T-helper 1 cell treated with Interleukin-12 subunit alpha and Interleukin-12 subunit beta and Interleukin-4 antibody, amounts not matched to agents 30 ng/mL and 1 ng/mL, for 36 hours (primary cell): ENCODE results near the gene PDCD4. TPM values are rescaled to one million over a fixed set of nuclear protein-coding genes. Genes with fewer than 3 reads are reported as not detected.

ENCODE experiments used
- intact Hi-C: fragments of 100-400 bp; cut with micrococcal nuclease; formaldehyde crosslinking; loops from one replicate; pipeline ENCODE4 v1.15.1; 2024
- total RNA-seq: library from RNA; stranded (reverse); gene quantifications from 2 replicates; pipeline ENCODE4 v1.2.3, GENCODE V29; 2022

Gene PDCD4
- total RNA-seq, 1 donor from 2014 or later = 89.9 TPM

DNA sequence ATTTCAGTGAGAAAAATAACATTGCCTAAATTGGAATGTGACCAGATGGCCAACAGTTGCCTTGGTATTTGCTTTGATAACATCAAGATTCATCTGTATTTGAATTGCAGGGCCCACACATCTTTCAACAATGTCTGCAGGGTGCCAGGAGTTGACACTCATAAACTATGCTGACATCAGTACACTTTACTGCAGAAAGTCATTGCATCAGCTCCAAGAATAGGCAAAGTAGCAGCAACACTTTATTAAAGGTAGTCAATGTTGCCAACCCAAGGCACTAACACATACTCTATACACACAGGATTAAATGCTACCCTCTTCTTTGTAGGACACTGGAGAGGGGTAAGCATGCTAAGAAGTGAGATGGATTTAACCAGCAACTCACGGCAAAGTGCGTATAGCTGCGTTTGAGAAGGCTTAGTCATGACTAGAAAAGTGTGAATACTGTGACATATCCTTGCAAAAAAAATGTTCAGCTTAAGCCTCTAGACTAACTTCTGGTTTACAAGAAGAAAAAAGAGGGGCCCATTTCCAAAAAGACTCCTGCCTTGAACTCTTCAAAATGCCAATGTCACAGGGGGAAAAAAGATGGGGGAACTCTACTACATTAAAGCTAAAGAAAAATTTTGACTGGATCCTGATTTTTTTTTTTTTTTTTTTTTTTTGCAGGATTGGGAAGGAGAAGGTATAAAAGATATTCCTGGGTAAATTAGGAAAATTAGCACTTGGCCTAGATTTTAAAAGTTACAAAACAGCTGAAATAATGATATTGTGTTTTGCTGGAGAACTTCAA, 45.0 kb downstream of the PDCD4 start:
- intact Hi-C loops = loop anchor here (5.0 kb wide), 1 partner anchor 994 kb away; the partner anchor contains the start of gene XPNPEP1

DNA sequence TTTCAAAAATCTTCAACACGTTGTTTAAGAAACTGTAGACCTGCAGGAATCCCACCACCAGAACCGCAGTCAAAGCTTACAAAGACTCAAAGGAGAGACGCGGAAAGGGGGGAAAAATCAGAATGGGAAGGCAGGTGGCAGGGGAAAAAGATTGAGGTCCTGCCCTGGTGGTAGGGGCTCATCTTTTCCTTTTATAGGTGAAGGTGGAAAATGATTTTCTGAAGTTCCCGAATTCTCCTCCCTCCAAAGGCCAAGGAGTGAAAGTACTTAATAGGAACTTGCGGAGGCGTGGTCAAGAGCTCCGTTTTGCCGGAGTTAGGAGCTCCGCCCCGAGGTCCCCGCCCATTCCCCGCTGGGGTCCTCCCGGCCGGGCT, 46.5 kb downstream of the PDCD4 start:
- intact Hi-C loops = loop anchor here (1.0 to 5.0 kb wide), 7 partner anchors 25 to 1457 kb away; partner anchors contain the start of genes ACSL5, GPAM and XPNPEP1

DNA sequence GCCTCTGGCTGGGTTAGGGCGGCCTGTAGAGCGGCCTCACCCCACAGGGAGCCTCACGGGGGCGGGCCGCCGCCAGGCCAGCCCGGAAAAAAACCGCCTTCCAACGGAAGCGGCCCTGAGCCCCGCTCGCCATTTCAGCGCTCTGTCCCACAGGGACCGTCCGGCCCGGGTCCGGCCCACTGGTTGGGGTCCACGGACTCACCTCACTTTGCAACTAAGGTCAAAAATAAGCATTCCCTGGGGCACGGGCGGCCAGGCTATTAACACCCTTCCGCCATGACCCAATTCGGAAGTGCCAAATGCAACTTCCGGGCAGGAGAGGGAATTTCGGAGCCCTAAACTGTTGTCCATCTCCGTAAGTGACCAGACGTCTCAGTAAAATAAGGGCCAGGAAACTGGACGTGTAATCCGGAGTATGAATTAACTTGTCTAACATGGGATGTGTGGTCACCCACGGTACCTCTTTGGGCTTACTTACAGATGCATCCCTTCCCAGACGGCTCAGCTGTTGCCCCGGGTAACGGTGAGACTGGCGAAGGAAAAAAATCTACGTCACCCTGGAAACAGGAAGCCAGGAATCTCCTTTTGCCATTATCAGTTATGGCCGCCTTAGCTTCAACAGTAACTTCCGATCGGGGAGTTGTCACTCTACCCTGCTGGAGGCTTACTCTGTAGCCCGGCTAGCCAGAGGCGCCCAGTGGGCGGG, 47.1 kb downstream of the PDCD4 start, which contains the start of gene BBIP1:
Gene BBIP1, minus strand, starts transcription at position 538 of the 706 bp plus-strand sequence. CDS start 1,023 bp downstream, outside the sequence.
- intact Hi-C loops = loop anchor here (1.0 to 5.0 kb wide), 21 partner anchors 25 to 1456 kb away; partner anchors contain the start of genes ACSL5, ADD3, DUSP5 and GPAM

DNA sequence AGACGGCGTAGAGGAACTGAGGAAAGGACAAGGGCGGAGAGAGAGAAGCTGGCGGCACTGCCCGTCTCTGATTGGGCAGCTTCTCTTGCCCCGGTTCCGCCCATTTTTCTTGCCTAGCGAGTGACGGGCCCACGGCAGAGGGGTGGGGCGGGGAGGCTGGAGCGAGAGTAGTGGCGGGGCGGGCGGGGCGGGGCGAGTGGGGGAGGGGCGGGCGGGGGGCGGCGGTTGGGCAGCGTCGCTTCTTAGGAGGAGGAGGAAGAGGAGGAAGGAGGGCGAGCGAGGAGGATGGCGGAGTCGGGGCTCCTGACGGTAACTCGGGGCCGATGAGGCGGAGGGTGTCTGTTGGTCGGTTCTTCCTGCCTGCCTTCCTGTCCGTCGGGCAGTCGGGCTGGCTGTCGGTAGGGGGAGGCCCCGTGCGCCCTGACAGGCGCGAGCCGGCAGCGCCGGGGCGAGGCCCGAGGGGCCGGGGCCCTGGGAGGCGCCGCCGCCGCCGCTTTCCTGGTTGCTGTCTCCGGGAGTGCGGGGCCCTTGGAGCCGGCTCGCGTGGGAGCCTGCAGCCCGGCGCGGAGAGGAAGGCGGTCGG, 47.7 kb downstream of the PDCD4 start, which contains the start of gene SHOC2:
Gene SHOC2, plus strand, starts transcription at position 256 of the 583 bp plus-strand sequence. CDS start 44,755 bp downstream, outside the sequence.
- intact Hi-C loops = loop anchor here (1.0 to 5.0 kb wide), 18 partner anchors 48 to 1455 kb away; partner anchors contain the start of genes ACSL5, ADD3, DUSP5 and GPAM

DNA sequence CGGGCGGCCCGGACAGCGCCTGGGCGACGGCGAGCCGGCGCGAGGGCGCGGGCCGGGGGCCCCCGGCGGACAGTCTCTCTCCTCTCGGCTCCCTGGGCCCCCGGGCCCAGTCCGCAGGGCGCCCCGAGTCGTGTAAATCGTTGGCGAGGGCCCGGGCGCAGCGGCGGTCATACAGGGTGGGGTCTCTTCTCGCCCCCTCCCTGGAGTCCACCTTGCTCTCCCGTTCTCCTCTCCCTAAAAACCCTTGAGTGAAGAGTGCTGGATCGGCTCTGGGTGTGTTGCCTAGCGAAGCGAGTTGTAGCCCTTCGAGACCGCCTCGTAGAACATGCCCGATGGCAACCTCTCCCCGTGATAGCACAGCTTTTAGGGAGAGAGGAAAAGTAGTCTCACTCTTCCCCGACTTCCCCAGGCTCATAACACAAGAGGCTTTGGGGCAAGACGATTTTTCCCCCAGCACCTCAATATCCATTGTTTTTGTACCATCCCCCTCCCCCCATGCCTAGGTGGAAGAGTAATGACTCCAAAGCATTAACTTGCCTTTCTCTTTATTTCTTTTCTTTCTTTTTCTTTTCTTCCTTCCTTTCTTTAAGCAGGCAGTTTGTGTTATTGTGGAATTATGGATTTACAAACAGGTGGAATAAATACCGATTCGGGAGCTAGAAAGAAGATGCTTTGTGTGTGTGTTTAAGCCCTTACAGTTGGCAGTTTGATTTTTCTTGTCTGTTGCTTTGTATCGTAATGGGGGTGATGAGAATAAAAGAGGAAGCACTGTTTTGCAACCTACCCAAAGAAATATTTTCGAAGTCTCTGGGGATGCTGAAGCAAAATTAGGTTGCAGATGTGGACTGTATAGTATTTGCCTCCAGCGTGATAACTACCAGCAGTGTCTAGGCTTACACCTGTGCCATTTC, 48.5 kb downstream of the PDCD4 start:
- intact Hi-C loops = loop anchor here (1.0 to 5.0 kb wide), 21 partner anchors 49 to 1455 kb away; partner anchors contain the start of genes ACSL5, ADD3, ADRA2A and DUSP5

DNA sequence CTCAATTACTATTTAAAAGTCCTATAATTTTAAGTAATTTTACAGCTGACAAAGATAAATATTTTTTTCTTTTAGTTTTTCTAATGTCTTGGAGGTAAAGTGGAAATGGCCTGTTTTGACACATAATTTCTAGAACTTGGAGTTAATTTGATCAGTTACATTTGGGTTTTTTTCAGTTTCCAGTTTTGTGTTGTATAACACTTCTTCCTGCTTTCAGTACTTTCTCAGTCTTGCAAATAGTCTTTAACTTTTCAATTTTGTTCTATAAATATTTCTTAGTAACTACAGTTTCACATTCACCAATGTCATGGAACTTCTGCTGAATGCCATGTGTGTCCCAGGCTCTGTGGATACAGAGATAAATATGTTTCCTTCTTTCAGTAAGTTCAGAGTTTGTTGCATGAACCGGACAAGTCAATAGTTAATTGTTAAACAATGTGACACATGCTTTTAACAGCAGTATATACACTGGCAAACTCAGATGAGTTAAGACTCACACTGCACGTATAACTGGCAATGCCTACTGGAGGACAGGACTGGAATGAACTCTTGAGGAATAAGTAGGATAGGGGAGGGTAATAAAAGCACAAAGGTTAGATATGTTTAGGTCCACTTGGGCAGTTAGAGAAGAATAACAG, 52.2 kb downstream of the PDCD4 start:
- intact Hi-C loops = no loop called here

DNA sequence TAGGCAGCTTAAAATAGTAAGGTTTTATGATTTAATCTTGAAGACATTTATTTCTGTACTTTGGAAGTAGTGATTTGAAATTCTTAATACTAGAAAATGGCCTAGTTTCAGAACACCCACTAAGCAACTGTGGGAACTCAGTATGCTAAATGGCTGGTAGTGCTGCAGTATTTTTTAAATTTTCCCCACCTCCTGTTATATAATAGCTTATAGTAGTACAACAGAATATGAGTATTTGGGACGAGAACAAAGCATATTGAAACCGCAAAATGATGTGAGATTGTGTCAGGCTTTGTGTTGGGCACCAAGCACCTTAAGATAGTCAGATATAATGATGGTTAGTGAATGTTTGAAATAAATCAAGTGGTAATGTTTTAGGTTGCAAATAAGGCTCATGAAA, 55.7 kb downstream of the PDCD4 start:
- intact Hi-C loops = no loop called here

DNA sequence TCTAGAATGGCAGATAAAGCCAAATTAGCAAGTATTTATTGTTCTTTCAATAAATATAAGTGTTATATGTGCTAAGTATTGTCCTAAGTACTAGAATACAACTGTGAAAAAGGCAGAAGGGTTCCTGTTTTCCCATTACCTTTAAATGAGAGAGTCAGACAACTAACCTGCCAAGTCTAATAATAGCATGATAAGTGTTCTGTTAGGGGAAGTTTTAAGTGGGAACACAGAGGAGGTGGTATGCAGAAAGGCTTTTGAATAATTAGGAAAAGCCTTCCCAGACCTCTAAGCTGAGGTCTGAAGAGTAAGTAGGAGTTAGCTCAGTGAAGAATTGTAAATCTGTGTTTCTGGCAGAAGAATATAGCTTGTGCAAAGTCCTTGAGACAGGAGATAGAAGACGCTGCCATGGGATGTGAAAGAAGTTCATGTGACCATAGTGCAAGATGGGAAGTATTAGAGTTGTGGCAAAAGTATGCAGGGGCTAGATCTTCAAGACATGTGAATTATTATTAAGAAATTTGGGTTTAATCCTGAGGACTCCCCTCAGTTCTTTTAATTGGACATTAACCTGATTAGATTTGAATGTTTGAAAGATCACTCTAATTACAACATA, 60.1 kb downstream of the PDCD4 start:
- intact Hi-C loops = no loop called here

DNA sequence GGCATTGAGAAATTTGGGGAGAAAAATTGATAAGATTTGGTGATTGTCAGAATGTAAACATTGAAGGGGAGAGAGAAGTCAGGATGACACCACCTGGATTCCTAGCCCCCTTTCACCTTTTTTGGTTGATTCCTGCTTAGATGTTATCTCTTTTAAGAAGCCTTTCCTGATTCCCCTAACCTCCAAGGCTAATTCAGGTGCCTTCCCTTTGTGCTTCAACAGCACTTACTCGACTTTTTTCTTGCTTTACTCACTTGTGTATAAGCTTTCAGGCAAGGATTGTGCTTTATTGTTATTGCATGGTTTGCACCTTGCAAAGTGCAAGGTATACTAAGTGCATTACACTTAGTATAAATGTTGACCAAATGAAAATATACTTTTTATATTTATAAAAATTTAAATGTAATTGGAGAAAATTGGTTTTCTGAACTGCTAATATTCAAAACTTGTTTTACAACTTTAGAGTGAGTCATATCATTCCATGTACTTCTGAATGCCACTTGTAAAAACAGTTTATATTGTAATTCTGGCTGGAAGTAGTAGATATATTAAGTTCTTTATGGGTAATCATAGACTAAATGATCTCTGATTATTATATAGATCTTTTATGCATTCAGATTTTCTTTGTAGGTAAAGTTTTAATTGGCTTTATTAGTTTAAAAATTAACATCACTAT, 60.9 kb downstream of the PDCD4 start:
- intact Hi-C loops = no loop called here

DNA sequence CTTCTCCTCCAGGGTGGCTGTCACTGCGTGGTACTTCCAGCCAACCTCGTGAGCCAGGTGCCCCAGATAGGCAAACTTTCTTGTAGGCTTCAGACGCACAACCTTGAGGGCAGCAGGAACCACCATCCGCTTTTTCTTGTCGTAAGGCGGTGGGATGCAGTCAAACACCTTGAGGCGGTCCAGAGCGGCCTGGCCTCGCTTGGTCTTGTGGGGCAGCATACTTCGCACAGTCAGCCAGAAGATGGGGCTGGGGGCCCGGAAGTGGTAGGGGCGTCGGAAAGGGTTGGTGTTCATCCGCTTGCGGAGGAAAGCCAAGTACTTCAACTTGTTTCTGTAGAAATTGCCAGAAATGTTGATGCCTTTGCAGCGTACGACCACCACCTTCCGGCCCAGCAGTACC, 65.0 kb downstream of the PDCD4 start:
- intact Hi-C loops = no loop called here

DNA sequence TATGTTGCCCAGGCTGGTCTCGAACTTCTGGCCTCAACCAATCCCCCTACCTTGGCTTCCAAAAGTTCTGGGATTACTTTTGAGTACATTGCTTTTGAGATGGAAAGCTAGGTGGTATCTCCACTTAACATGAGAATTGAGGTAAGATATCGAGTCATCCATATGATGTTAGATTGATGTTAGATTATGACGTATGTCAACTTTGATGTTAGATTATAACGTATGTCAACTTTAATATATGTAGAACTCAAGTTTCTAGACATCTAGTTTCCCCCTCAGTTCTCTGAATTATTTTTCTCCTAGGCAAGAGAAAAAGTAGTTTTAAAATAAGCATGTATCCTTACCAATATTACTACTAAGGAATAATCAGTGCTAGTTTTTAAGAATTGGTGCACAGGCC, 67.7 kb downstream of the PDCD4 start:
- intact Hi-C loops = no loop called here

DNA sequence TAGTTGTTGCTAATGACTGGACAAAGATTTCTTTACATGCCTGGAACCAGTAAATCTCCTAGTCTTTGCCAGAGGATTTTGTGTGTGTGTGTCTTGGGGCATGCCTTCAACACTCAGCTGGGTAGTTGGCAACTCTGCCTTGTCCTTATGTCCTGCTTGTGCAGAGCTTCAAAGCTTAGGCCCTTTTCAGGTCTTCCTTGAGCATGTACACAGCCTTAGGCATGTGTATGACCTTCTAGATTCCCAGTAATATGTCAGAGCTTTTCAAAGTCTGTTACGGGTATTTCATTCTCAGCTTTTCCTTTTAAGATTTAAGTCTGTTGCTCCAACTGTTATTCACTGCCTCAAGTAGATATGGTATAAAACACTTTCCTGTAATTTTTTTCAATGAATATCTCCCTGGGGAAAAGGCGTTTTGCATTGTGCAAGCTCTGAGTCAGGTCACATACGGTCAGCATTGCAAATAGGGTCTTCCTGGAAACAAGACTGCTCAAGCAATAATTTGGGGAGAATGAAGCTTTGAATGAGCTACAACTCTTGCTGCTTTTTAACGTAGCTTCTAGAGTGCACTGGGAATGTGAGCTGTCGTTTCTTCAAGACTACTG, 73.2 kb downstream of the PDCD4 start:
- intact Hi-C loops = no loop called here

DNA sequence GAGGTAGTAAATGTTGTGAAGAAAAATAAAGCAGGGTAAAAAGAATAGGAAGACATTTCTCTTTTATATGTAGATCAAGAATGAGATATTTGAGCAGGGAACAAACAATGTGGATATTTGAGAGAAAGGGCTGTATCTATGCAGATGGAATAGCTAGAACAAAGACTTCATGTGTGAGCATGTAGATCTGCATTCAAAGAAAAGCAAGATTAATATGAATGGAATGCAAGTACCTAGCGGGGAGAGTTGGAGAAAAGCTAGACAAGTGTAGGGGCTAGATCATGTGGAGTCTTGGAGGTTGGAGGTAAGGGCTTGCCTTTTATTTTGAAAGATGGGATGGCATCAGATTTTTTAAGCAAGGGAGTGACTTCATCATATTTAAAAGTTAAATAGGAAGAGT, 74.8 kb downstream of the PDCD4 start:
- intact Hi-C loops = no loop called here

DNA sequence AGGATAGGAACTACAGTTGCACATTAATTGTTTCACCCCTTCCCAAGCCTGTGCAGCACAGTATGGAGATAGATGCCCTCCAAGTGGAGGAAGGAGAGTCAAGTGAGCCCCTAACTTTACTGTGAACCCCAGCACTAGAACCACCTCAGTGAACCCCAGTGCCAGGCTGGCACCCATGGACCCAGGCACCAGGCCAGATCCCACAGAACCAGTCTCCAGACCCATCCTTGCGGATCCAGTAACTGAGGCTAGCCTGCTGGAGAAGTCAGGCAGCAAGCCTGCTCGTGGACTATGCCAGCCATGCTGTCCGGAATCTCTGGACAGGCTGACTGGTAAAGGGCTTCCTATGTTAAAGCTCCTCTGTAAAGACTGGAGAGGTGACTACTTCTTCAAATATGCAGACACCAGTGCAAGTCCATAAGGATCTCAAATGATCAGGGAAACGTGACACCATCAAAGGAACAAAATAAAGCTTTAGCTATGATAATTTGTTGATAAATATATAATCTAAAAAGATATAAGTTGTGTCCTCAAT, 75.4 kb downstream of the PDCD4 start:
- intact Hi-C loops = no loop called here
